Tibial artery (tissue), 4 donors: Measurements from ENCODE around the gene ALX4.

Experiments used
- DNase-seq, 2 donors: peaks; one replicate each; pipeline ENCODE4 v3.0.0-alpha.2; 2019
- H3K27ac ChIP-seq, 2 donors: fragments of 200-600 bp; sonication (generic) in 1 of 2; 1 replicate in 1 of 2; 2 replicates in 1 of 2; pipeline ENCODE4 v1.5.1; 2018 to 2019; ENCODE audit warnings: mild to moderate bottlenecking in 1 of 2
- H3K27me3 ChIP-seq, 2 donors: fragments of 200-600 bp; sonication (generic) in 1 of 2; one replicate each; pipeline versions ENCODE4 v1.5.1 to v1.6.0; 2016 to 2019
- H3K36me3 ChIP-seq, 3 donors: fragments of 200-600 bp; sonication (generic) in 2 of 3; one replicate each; pipeline ENCODE4 v1.5.1; 2016 to 2019; ENCODE audit warnings: mild to moderate bottlenecking in 2 of 3
- H3K4me1 ChIP-seq, 4 donors: fragments of 200-600 bp; sonication (generic) in 2 of 4; 1 replicate in 3 of 4; 2 replicates in 1 of 4; pipeline ENCODE4 v1.5.1; 2016 to 2019
- H3K4me3 ChIP-seq, 2 donors: fragments of 200-600 bp; sonication (generic) in 1 of 2; 1 replicate in 1 of 2; 2 replicates in 1 of 2; pipeline ENCODE4 v1.5.1; 2018 to 2019; ENCODE audit warnings: mild to moderate bottlenecking in 2 of 2
- H3K9me3 ChIP-seq, 3 donors: fragments of 200-600 bp; sonication (generic) in 1 of 3; one replicate each; pipeline ENCODE4 v1.5.1; 2016 to 2019
- intact Hi-C: fragments of 100-400 bp; cut with DNase I; formaldehyde crosslinking; loops from one replicate; pipeline ENCODE4 v1.15.0; 2023; ENCODE audit warnings: low total_unique reads
- TF ChIP-seq, protein P1 (sequence below), 2 experiments: fragments of 200-600 bp in 1 of 2; fragments of 450-650 bp in 1 of 2; IDR thresholded peaks; one replicate each; pipeline ENCODE4 v1.5.1; 2017 to 2019; ENCODE audit warnings: antibody characterized with exemption in 2 of 2, mild to moderate bottlenecking in 1 of 2, moderate library complexity in 1 of 2

Gene ALX4

DNA sequence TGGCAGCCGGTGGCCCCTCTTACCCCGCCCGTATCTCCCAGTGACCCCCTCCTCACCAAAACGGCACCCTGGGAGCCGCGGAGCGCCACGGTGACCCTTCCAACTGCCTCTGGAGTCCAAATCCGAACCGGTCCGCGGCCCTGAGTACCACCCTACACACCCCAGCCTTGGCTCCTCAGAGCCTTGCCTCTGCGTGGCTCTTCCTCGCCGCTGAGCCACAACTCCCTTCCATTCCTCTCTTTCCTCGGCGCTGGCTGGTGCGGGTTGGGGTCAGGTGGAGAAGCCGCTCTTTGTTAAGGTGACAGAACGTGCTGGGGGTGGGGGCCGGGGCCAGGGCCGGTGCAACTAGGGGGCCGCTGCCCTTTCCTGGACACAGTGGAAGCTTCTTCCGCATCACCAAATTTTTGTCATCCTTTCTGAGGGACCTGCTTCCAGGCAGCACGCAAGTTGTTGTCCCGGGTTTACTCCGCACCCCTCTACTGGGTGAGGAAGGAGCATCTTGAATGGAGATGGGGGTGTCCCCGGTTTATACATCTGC is 6.5 kb downstream of the ALX4 start:
- no peak for DNase-seq
- intact Hi-C loops, result no loop called here
- no peak overlapping the region for H3K27ac ChIP-seq
- TF ChIP-seq, protein P1, sequence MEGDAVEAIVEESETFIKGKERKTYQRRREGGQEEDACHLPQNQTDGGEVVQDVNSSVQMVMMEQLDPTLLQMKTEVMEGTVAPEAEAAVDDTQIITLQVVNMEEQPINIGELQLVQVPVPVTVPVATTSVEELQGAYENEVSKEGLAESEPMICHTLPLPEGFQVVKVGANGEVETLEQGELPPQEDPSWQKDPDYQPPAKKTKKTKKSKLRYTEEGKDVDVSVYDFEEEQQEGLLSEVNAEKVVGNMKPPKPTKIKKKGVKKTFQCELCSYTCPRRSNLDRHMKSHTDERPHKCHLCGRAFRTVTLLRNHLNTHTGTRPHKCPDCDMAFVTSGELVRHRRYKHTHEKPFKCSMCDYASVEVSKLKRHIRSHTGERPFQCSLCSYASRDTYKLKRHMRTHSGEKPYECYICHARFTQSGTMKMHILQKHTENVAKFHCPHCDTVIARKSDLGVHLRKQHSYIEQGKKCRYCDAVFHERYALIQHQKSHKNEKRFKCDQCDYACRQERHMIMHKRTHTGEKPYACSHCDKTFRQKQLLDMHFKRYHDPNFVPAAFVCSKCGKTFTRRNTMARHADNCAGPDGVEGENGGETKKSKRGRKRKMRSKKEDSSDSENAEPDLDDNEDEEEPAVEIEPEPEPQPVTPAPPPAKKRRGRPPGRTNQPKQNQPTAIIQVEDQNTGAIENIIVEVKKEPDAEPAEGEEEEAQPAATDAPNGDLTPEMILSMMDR (IDR thresholded peaks at IDR 0.05), result no peak
- H3K4me1 ChIP-seq, result peaks cover 0 to 14% (median 10%) of the 10 kb centered on the region in 4 donors
- no peak overlapping the region for H3K4me3 ChIP-seq
- H3K36me3 ChIP-seq, result no peaks in the 10 kb centered on the region
- H3K9me3 ChIP-seq, result no peaks in the 10 kb centered on the region
- peaks cover 0 to 77% of the 10 kb centered on the region in 2 donors for H3K27me3 ChIP-seq

DNA sequence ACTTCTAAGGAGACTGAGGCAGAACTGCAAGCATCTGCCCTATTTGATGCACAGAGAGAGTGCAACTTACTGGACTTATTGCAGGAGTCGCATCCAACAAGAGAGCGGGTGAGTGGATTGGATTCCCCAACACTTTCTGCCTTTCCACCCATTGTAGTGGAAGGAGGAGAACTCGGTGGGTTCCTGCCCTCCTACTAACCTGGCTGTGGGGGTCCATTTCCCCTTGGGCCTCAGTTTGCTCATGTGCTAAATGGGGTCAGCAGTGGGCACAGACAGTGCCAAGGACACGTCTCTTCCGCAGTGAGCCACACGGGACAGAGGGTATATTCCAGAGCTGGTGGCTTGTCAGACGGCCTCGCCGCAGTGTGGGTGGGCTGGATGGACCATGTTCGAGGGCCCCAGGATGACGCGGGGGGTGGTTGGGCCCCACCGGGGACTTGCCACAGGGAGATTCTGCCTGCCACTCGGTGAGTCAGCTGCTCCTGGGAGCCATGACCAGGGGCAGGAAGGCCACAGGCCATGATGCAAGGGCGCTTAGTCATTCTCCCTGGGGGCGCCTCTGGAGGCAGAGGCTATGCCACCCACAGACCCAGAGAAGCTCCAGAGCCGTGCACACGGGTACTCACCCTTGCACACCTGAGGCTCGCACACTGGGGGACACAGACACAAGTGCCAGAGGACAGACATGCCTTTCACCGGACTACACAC is 8.2 kb downstream of the ALX4 start:
- H3K36me3 ChIP-seq, result no peaks in the 10 kb centered on the region
- DNase-seq, result no peak
- H3K4me1 ChIP-seq, result peaks cover 0 to 14% (median 10%) of the 10 kb centered on the region in 4 donors
- TF ChIP-seq, protein P1 (IDR thresholded peaks at IDR 0.05), result no peak
- no peaks in the 10 kb centered on the region for H3K9me3 ChIP-seq
- H3K4me3 ChIP-seq, result no peak overlapping the region
- intact Hi-C loops, result no loop called here
- H3K27me3 ChIP-seq, result peaks cover 0 to 59% of the 10 kb centered on the region in 2 donors
- H3K27ac ChIP-seq, result no peak overlapping the region

DNA sequence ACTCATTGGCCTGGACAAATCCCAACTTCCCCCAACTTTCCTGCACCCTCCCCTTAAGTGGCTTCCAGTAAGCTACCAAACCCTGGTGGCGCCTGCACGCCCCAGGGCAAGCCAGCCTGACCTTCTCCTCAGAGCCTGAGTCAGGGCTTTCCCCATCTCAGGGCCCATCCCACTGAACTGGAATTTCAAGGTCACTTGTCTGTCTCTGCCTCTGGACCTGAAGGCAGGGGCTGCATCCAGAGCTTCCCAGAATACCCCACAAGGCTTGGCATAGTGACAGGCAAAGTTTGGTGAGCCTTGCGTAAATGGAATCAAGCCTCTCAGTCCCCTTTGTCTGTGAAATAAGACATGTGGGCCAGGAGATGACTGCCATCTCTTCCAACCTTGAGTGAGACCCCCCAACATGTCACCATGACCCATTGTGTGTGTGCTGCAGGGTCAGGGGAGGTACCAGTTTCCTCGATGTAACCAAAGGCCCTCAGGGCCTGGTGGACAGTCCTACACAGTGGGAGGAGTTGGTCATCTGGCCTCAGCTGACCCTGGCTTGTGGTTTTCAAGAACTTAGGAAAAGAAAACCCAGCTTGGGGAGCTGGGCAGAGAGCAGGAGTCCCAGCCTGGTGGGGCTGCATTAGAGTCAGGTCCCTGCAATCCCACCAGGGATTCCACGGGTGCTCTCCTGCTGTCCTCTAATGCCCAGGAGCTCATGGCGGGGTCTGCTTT is 8.9 kb downstream of the ALX4 start:
- intact Hi-C loops, result no loop called here
- Histone ChIP-seq H3K9me3 (no peaks in the 10 kb centered on the region), H3K27me3 (peaks cover 0 to 52% of the 10 kb centered on the region in 2 donors), H3K27ac (no peak overlapping the region), H3K36me3 (no peaks in the 10 kb centered on the region), H3K4me3 (no peak overlapping the region), H3K4me1 (peaks cover 0 to 14% (median 9%) of the 10 kb centered on the region in 4 donors)
- no peak for DNase-seq
- TF ChIP-seq, protein P1 (IDR thresholded peaks at IDR 0.05), result no peak

DNA sequence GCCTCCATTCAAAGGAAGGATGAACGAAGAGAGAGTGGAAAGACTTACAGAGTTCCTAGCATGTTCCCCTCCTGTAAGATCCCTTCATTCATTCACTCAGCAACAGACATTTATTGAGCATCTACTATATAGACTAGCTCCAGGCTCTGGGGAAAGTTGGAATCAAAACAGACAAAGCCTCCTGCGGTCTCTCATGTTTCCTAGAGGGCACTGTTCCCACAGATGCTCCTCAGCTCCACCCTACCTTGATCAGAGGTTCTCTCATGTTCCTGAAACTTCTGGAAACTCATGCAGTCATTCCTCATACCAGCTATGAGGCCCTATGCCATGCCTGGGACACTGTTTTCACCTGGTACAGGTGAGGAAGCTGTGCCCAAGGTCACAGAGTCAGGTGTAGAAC is 11.1 kb downstream of the ALX4 start:
- Histone ChIP-seq H3K27ac (no peak overlapping the region), H3K9me3 (no peaks in the 10 kb centered on the region), H3K4me1 (no peaks in the 10 kb centered on the region), H3K27me3 (peaks cover 0 to 47% of the 10 kb centered on the region in 2 donors), H3K36me3 (no peaks in the 10 kb centered on the region), H3K4me3 (no peak overlapping the region)
- intact Hi-C loops, result no loop called here
- TF ChIP-seq, protein P1 (IDR thresholded peaks at IDR 0.05), result no peak
- DNase-seq, result no peak

DNA sequence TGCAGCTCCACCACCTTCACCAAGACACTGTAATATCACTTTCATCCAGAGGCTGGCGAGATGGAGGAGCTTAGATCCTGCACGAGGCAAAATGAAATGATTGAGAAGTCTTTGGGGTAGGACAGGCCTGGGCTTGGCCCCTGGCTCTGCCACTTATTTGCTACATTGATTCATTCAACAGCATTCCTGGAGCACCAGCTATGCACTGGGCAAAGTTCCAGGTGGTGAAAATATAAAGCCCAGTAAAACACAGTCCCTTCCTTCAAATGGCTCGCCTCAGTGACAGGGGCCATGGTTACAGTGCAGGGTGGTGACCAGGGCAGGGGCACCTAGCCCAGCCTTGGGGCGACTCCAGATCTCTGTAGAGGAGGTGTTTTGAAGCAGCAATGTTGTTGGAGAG is 19.7 kb downstream of the ALX4 start:
- Histone ChIP-seq H3K36me3 (no peaks in the 10 kb centered on the region), H3K27ac (no peak overlapping the region), H3K9me3 (no peaks in the 10 kb centered on the region), H3K4me3 (no peak overlapping the region), H3K4me1 (peaks cover 0 to 11% (median 0%) of the 10 kb centered on the region in 4 donors), H3K27me3 (peaks cover 0 to 10% of the 10 kb centered on the region in 2 donors)
- TF ChIP-seq, protein P1 (IDR thresholded peaks at IDR 0.05), result no peak
- intact Hi-C loops, result no loop called here
- DNase-seq, result no peak
